AG04450 (cell line): Measurements from ENCODE around the gene CLRN3. TPM values are rescaled to one million over a fixed set of nuclear protein-coding genes. Genes with fewer than 3 reads are reported as not detected.

Source experiments
- CTCF ChIA-PET: fragments of 300-600, 350-600 bp; formaldehyde crosslinking; extraction: SDS; loops from one replicate; lab custom pipeline; 2022; ENCODE audit warnings: antibody characterized with exemption, inconsistent platforms; lab: Charles Lee
- POLR2A ChIA-PET: fragments of 350-600 bp; formaldehyde crosslinking; extraction: SDS; loops from one replicate; lab custom pipeline; 2021; ENCODE audit warnings: antibody characterized with exemption, inconsistent platforms; lab: Yijun Ruan, JAX
- DNase-seq: peaks from one replicate; pipeline ENCODE4 v3.0.0-alpha.2; 2011; ENCODE audit warnings: low read depth, low spot score
- H3K27ac ChIP-seq: one replicate; pipeline ENCODE4 v1.5.1; 2012; ENCODE audit warnings: low read depth, low read length, control low read depth
- H3K27me3 ChIP-seq: one replicate; pipeline ENCODE4 v1.6.0; 2012; ENCODE audit warnings: low read length; ENCODE audit not compliant: control insufficient read depth, insufficient read depth
- H3K4me3 ChIP-seq: 2 replicates; pipeline ENCODE4 v1.5.1; 2011; ENCODE audit warnings: mild to moderate bottlenecking, low read depth, low read length, control low read depth
- H3K9me3 ChIP-seq: 2 replicates; pipeline ENCODE4 v1.5.1; 2012; ENCODE audit warnings: low read length; ENCODE audit not compliant: control insufficient read depth, insufficient read depth
- polyA plus RNA-seq: library from polyadenylated mRNA; depleted of rRNA; stranded (reverse); fragments of >200 nt; gene quantifications from 2 replicates; pipeline ENCODE4 v1.2.3, GENCODE V29; 2011
- TF ChIP-seq, protein P1 (sequence below): IDR thresholded peaks from 2 replicates; pipeline ENCODE4 v1.5.1; 2011; ENCODE audit warnings: low read depth, low read length, control low read depth, inconsistent platforms

CLRN3 gene
- polyA plus RNA-seq, 1 experiment, result not detected

- POLR2A ChIA-PET, result no interaction called here
- CTCF ChIA-PET, result no interaction called here
- DNase-seq, result no peak
- Histone ChIP-seq H3K4me3 (no peak overlapping the region), H3K27me3 (no peaks in the 10 kb centered on the region), H3K27ac (no peak overlapping the region), H3K9me3 (peaks cover 30% of the 10 kb centered on the region)
- TF ChIP-seq, protein P1, sequence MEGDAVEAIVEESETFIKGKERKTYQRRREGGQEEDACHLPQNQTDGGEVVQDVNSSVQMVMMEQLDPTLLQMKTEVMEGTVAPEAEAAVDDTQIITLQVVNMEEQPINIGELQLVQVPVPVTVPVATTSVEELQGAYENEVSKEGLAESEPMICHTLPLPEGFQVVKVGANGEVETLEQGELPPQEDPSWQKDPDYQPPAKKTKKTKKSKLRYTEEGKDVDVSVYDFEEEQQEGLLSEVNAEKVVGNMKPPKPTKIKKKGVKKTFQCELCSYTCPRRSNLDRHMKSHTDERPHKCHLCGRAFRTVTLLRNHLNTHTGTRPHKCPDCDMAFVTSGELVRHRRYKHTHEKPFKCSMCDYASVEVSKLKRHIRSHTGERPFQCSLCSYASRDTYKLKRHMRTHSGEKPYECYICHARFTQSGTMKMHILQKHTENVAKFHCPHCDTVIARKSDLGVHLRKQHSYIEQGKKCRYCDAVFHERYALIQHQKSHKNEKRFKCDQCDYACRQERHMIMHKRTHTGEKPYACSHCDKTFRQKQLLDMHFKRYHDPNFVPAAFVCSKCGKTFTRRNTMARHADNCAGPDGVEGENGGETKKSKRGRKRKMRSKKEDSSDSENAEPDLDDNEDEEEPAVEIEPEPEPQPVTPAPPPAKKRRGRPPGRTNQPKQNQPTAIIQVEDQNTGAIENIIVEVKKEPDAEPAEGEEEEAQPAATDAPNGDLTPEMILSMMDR, result no peak
Observed at GRCh38 chr10:127918572-127918971, 25.8 kb upstream of the CLRN3 start.

GRCh38 chr10:127916826-127917225, 24.1 kb upstream of the CLRN3 start:
- Histone ChIP-seq H3K27ac (no peak overlapping the region), H3K4me3 (no peak overlapping the region), H3K27me3 (no peaks in the 10 kb centered on the region), H3K9me3 (peaks cover 23% of the 10 kb centered on the region)
- DNase-seq, result no peak
- ChIA-PET CTCF (no interaction called here), POLR2A (no interaction called here)
- TF ChIP-seq, protein P1, result no peak

DNA sequence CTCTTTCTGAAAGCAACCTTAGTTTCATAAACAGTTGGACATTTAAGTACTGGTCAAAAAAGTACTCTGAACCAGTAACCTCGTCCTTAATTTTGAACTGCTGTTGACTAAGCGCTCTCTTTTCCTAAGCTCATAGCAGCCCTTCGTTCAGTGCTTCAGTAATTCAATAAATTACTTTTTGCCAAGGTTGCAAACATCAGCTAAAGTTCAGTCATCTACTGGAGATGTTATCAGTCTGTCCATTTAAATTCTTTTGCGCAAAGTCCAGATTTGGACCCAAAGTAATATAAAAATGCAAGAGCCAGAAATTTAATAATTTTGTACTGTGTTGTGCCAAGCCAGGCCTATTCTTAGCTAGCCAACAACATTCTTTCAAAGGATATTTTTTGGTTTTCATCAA, 22.6 kb upstream of the CLRN3 start:
- no peak for DNase-seq
- Histone ChIP-seq H3K27me3 (no peaks in the 10 kb centered on the region), H3K4me3 (no peak overlapping the region), H3K9me3 (peaks cover 15% of the 10 kb centered on the region), H3K27ac (no peak overlapping the region)
- TF ChIP-seq, protein P1, result no peak
- POLR2A ChIA-PET, result no interaction called here
- CTCF ChIA-PET, result no interaction called here

- POLR2A ChIA-PET, result no interaction called here
- TF ChIP-seq, protein P1, result no peak
- no peaks in the 10 kb centered on the region for H3K27me3 ChIP-seq
- no peak overlapping the region for H3K27ac ChIP-seq
- CTCF ChIA-PET, result no interaction called here
- DNase-seq, result no peak
- H3K9me3 ChIP-seq, result peaks cover 12% of the 10 kb centered on the region
- no peak overlapping the region for H3K4me3 ChIP-seq
Observed at GRCh38 chr10:127913368-127913759, 20.6 kb upstream of the CLRN3 start.

DNA sequence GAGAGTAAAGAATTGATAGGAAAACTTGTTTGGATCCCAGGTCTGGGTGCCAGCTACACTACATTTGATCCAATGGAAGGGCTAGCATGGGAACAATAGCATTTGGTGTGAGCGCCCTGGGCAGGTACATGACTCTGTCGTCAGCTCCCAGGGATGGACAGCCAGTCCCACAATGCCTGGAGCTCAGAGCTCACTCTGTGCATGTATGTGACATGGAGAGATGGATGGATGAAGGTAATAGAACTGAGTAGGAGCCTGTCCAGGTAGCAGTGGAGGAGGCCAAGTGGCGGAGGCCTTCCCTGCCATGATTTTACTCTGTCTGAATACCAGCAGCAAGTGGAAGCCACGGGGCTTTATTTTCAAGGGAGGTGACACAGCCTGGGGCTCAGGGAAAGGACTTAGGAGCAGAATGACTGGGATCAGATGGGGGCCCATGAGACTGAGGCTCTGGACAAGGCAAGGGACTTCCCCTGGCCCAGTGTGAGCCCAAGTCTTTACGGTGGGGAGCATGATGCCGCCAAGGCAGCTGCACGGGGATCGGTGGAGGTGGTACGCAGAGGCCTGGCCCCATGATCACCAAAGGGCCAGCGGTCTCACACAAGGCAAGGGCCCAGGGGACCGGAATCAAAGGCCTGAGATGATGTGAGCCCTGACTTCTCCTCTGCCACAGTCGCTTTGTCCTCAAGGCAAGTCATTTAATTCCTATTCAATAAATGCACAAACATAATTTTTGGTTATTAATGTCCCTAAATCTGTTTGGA, 20.0 kb upstream of the CLRN3 start:
- no peaks in the 10 kb centered on the region for H3K27me3 ChIP-seq
- no peak overlapping the region for H3K27ac ChIP-seq
- TF ChIP-seq, protein P1, result no peak
- peaks cover 13% of the 10 kb centered on the region for H3K9me3 ChIP-seq
- H3K4me3 ChIP-seq, result no peak overlapping the region
- DNase-seq, result no peak
- ChIA-PET CTCF (no interaction called here), POLR2A (no interaction called here)
